Measurements from ENCODE around the gene LHX5.

- TF ChIP-seq CTCF (IDR thresholded peaks at IDR 0.05) = no peak
- TF ChIP-seq POLR2AphosphoS5 (IDR thresholded peaks at IDR 0.05) = no peak
- no peak for TF ChIP-seq POLR2A (IDR thresholded peaks at IDR 0.05)
- TF ChIP-seq EP300 (IDR thresholded peaks at IDR 0.05; ENCODE audit: low read depth) = no peak
These were observed 45.7 kb downstream of the LHX5 start for GRCh38 chr12:113425960-113426453.

All from transverse colon (tissue), 4 donors.